ENCODE measurements around the gene RFX3.

RFX3 gene

GRCh38 chr9:3237121-3237520 lies 288.7 kb downstream of the RFX3 start:
- DNase-seq (ENCODE audit: low read depth in 2 of 3, low spot score in 1 of 3): no peak

DNA sequence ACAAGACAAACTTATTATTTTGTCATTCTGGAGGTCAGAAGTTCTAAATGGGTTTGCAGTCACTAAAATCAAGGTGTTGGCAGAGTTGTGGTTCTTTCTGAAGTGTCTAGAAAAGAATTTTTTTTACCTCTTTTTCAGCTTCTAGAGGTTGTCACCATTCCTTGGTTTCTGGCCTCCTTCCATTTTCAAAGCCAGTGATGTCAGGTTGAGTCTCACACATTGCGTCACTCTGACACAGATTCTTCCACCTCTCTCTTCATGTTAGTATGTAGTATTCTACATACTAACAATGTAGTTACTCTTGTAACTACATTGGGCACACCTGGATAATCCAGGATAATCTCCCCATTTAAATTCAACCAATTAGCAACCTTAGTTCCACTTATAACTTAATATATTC lies 290.3 kb downstream of the RFX3 start:
- DNase-seq (ENCODE audit: low read depth in 2 of 3, low spot score in 1 of 3): no peak

DNA sequence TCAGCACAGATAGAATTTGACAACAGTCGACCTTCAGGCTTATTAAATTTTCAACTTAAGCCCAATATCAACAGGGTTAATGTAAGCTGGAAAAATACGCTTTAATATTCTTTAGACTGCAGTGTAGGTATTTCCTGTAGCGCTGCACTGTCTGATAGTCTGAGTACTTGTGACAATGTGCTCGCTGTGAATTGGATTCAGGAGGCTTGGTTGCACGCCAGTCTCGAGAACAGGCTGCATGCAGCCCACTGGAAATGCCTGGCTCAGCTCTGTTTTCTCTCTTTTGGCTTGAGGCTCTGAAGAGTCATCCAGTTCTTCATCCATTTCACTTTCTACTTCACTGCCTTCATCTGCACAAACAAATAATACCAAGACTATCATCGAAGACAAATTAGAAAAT lies 300.9 kb downstream of the RFX3 start:
- no peak for DNase-seq (ENCODE audit: low read depth in 2 of 3, low spot score in 1 of 3)

DNA sequence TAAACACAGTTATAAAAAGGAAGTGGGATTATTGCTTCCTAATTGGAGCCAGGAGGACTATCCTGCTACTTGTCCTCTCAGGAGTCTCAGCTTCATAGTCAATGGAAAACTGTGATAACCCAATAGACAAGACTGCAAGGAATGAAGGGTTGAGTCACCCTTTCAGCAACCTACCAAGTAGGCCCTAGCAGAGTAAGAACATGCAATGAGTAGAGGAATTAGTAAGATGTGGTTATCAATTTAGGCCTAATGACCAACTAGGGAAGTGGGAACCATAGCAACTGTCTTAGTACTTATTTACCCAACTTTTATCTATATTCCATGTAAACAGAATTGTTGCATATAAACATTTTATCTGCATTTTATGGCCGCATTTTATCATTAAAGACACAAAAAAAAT lies 310.1 kb downstream of the RFX3 start:
- DNase-seq (ENCODE audit: low read depth in 2 of 3, low spot score in 1 of 3): no peak

DNA sequence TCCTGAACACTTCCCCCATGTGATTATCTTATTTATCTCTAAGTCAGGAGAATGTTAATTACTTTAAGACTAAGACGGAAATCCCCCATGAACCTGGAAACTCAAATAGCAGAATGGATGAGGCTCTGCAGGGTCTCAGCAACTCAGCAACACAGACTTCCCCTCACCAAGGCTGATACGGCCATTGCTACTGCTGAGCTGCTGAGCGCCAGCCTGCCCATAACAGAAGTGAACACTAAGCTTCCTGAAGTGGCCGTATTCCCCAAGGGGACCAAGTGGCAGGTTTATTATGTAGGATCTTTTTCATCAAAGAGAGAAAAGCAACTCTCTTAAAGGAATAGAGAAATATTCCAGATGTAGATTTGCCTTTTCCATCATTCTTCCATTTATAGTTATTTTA lies 311.1 kb downstream of the RFX3 start:
- no peak for DNase-seq (ENCODE audit: low read depth in 2 of 3, low spot score in 1 of 3)

DNA sequence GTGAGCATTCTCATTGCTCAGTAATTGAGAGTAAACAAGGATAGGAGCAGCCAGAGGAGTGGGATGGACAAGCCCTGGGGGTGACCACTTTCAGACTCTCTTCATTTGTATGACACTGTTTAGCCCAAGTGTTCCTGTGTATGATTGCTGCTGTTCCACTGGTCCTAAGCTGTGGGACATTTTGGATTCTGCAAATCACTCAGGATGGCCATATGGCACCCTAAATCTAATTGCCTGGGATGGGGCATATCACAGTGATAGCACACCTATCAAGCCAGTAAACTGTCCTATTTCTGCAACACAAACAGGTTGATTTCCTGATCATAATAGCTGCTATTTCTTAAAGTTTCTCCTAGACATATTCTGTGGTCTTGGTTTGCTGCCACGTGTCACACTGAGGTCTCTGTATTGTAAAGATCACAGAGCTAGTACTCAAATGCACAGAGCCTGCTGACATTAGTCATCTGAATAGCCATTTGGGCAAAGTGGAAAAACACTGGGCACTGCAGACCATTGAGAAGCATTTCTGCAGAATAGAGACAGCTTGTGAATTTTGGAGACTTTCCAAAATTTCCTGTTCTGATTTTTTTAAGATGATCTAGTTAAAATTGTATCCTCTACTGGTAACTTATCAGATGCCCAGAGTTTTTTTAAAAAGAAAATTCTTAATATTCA lies 320.2 kb downstream of the RFX3 start:
- no peak for DNase-seq (ENCODE audit: low read depth in 2 of 3, low spot score in 1 of 3)

DNA sequence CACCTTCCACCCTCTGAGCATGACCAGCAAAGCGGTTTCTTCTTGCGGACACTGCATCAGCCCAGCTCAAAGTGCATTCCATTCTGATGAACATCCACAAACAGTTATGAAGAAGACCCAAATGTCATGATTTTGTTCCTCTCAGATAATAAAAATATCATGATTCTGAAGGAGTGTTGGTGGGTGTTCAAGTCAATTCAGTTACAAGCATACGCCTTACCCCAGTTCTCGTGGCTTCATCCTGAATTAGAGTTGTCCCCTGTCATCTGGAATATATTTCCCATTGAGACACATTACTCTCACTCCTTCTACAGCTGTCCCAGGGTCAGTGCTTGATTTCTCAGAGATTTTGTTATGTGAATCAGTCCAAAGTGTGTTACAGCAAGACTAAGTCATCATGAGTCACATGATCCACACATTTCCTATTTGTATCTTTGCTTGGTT lies 325.4 kb downstream of the RFX3 start:
- DNase-seq (ENCODE audit: low read depth in 2 of 3, low spot score in 1 of 3): no peak

DNA sequence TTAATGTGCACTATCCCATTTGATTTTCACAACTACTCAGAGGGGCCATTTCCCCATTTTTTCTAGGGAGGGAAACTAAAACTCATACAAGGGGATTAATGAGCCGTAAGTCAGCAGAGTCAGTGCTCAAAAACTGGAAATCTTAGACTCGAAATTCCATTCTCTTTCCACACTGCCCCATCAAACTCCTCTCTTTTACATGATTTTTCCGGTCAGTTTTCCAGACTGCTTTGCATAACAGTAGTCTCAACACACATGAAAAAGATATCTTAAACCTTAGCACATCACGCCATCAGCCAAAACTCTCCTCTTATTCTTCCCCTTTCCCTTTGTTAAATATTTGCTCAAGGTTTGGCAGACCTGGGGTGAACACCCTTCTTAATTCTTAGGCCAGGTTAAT lies 332.0 kb downstream of the RFX3 start:
- no peak for DNase-seq (ENCODE audit: low read depth in 2 of 3, low spot score in 1 of 3)

DNA sequence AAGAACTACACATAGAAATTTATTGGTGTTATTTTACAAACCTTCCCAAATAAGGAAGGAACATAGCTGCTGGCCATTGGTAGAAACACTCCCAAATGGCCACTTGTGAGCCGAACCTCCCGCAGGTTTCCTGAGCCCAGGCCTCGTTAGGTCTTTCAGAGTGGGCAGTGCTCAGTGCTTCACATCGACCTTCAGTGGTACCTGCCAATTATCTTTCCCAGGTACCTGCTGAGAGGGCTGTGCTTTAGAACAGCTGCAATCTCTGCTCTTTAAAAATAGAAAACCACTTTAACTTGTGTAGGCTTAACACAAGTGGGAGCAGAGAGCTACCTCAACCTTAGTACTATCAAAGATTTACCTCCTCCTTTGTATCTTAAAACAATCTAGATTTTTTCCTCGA lies 334.1 kb downstream of the RFX3 start:
- no peak for DNase-seq (ENCODE audit: low read depth in 2 of 3, low spot score in 1 of 3)

GRCh38 chr9:3189113-3189861 lies 336.5 kb downstream of the RFX3 start:
- DNase-seq (ENCODE audit: low read depth in 2 of 3, low spot score in 1 of 3): no peak

GRCh38 chr9:3186751-3187150 lies 339.1 kb downstream of the RFX3 start:
- DNase-seq (ENCODE audit: low read depth in 2 of 3, low spot score in 1 of 3): no peak

- peak in 2 of 3 donors; percentile 19 to 27 for DNase-seq (ENCODE audit: low read depth in 2 of 3, low spot score in 1 of 3)
Measured at GRCh38 chr9:3181049-3181953, 344.5 kb downstream of the RFX3 start.

DNA sequence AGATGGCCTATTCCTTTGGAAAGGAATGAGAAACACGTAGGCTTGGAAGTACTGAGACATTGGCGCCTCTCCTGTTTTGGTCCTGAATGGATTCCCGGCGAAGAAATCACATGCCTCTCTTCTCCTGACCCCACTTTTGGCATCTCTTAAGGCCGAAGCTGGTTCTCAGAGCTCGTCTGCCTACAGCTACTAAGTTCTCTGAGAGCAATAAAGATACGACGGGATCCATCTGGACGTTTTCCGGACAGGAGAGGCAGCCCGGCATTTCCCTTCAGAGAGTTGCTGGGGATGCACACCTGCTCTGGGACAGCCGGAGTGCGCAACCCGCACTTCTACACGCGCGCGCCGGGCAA lies 345.1 kb downstream of the RFX3 start:
- DNase-seq (ENCODE audit: low read depth in 2 of 3, low spot score in 1 of 3): no peak

- no peak for DNase-seq (ENCODE audit: low read depth in 2 of 3, low spot score in 1 of 3)
Measured at GRCh38 chr9:3179711-3180110, 346.1 kb downstream of the RFX3 start.

GRCh38 chr9:3177936-3178335 lies 347.9 kb downstream of the RFX3 start:
- DNase-seq (ENCODE audit: low read depth in 2 of 3, low spot score in 1 of 3): no peak

GRCh38 chr9:3177146-3177761 lies 348.5 kb downstream of the RFX3 start:
- DNase-seq (ENCODE audit: low read depth in 2 of 3, low spot score in 1 of 3): no peak

- no peak for DNase-seq (ENCODE audit: low read depth in 2 of 3, low spot score in 1 of 3)
Measured at GRCh38 chr9:3173374-3173773, 352.4 kb downstream of the RFX3 start.

GRCh38 chr9:3170819-3171218 lies 355.0 kb downstream of the RFX3 start:
- DNase-seq (ENCODE audit: low read depth in 2 of 3, low spot score in 1 of 3): no peak

Data from stimulated activated CD4-positive, alpha-beta T cell treated with anti-CD3 and anti-CD28 coated beads, Interleukin-12 subunit alpha, Interleukin-12 subunit beta, amount 100 ng/mL, for 48 hours (primary cell).